HG02759 (cell line): ENCODE data around the gene SET.
"Not testable (repeated sequence)": the region's sequence is repeated elsewhere in the genome, so short reads cannot be mapped to it uniquely, and the experiment has no call there.

ENCODE experiments used
- ATAC-seq: cut with Tn5 transposase; IDR thresholded peaks from one replicate; pipeline ENCODE4 v1.9.1; 2021; ENCODE audit warnings: mild to moderate bottlenecking, moderate library complexity; ENCODE audit not compliant: unreplicated experiment

Gene SET

GRCh38 chr9:128685636-128686489 lies 3.2 kb upstream of the SET start:
- ATAC-seq: no peak

- no peak for ATAC-seq
Measured at GRCh38 chr9:128687453-128687852, 1.6 kb upstream of the SET start.

- peak; percentile 31 for ATAC-seq
Measured at GRCh38 chr9:128689293-128689774, 312 bp downstream of the SET start.

- ATAC-seq: peak; percentile 3
Measured at GRCh38 chr9:128689820-128690683, 1.0 kb downstream of the SET start.

- no peak for ATAC-seq
Measured at GRCh38 chr9:128690684-128691034, 1.6 kb downstream of the SET start.

GRCh38 chr9:128693738-128694137 lies 4.7 kb downstream of the SET start:
- ATAC-seq: not testable (repeated sequence)

GRCh38 chr9:128694344-128694743 lies 5.3 kb downstream of the SET start:
- ATAC-seq: no peak

- ATAC-seq: no peak
Measured at GRCh38 chr9:128696923-128697707, 8.1 kb downstream of the SET start.

- not testable (repeated sequence) for ATAC-seq
Measured at GRCh38 chr9:128699096-128699795, 10.2 kb downstream of the SET start.

- ATAC-seq: no peak
Measured at GRCh38 chr9:128701227-128701854, 12.3 kb downstream of the SET start.

- ATAC-seq: peak; percentile 87
Measured at GRCh38 chr9:128702445-128702948, 13.5 kb downstream of the SET start, which contains the start of gene PKN3. PKN3 (plus strand) TSS chr9:128702503; CDS start chr9:128702916, 413 bp downstream.

- ATAC-seq: no peak
Measured at GRCh38 chr9:128702949-128703615, 14.1 kb downstream of the SET start.

GRCh38 chr9:128703616-128704355 lies 14.8 kb downstream of the SET start:
- ATAC-seq: no peak

- no peak for ATAC-seq
Measured at GRCh38 chr9:128704356-128704670, 15.3 kb downstream of the SET start.

GRCh38 chr9:128705051-128705965 lies 16.3 kb downstream of the SET start:
- ATAC-seq: no peak

GRCh38 chr9:128706045-128706444 lies 17.0 kb downstream of the SET start:
- ATAC-seq: no peak

- no peak for ATAC-seq
Measured at GRCh38 chr9:128706671-128707381, 17.8 kb downstream of the SET start.
